ENCODE results near the gene MLST8. TPM values are rescaled to one million over a fixed set of nuclear protein-coding genes. Genes with fewer than 3 reads are reported as not detected.
A peak's percentile ranks its signal among the peaks of the same experiment; 100 is the strongest.

MLST8 gene
- total RNA-seq, 1 experiment from 2014 or later: 53.1 TPM

DNA sequence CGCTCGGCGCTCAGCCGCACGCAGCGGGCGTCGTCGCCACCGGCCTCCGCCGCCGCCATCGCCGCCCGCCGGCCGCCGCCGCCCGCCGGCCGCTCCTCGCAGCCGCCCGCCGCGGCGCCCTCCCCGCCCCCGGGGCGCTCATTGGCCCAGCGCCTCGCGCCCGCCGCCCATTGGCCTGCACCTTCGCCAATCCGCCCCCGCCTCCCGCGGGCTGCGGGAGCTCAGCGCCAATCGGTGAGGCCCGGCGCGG is 9.4 kb downstream of the MLST8 start, which contains the start of gene PGP:
Gene PGP, minus strand, starts transcription at position 122 of the 250 bp plus-strand sequence. Its CDS starts 63 bp downstream, at position 59.
- POLR2A ChIA-PET: interaction anchor here (0.6 to 2.0 kb wide), 14 partner anchors 8 to 756 kb away, joined by 3 to 21 read pairs (median 4); partner anchors contain the start of genes E4F1, ECI1, KCTD5 and RPS2

GRCh38 chr16:2216330-2216729 is 11.1 kb downstream of the MLST8 start:
- TF ChIP-seq, protein P1, sequence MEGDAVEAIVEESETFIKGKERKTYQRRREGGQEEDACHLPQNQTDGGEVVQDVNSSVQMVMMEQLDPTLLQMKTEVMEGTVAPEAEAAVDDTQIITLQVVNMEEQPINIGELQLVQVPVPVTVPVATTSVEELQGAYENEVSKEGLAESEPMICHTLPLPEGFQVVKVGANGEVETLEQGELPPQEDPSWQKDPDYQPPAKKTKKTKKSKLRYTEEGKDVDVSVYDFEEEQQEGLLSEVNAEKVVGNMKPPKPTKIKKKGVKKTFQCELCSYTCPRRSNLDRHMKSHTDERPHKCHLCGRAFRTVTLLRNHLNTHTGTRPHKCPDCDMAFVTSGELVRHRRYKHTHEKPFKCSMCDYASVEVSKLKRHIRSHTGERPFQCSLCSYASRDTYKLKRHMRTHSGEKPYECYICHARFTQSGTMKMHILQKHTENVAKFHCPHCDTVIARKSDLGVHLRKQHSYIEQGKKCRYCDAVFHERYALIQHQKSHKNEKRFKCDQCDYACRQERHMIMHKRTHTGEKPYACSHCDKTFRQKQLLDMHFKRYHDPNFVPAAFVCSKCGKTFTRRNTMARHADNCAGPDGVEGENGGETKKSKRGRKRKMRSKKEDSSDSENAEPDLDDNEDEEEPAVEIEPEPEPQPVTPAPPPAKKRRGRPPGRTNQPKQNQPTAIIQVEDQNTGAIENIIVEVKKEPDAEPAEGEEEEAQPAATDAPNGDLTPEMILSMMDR (IDR thresholded peaks at IDR 0.05; ENCODE audit: insufficient read depth in 1 of 2, low read depth in 1 of 2, low read length in 1 of 2, severe bottlenecking in 1 of 2, unreplicated experiment in 1 of 2): no peak
- peaks cover 28% of the 10 kb centered on the region for H3K36me3 Mint-ChIP-seq (ENCODE audit: insufficient read depth, unreplicated experiment)
- no peaks in the 10 kb centered on the region for H3K27me3 Mint-ChIP-seq (ENCODE audit: insufficient read depth, unreplicated experiment)
- ChIA-PET CTCF (interaction anchor here (0.8 kb wide), 1 partner anchor 22 kb away, joined by 3 read pairs; no protein-coding TSS in a partner anchor), POLR2A (no interaction called here)
- H3K27me3 ChIP-seq (replicated peaks; ENCODE audit: control insufficient read depth, insufficient read depth, low read length): no peaks in the 10 kb centered on the region
- peaks cover 3% of the 10 kb centered on the region; the same call in 1 of the 2 replicates for H3K36me3 ChIP-seq (ENCODE audit: control insufficient read depth, insufficient read depth, low read length)
- H3K4me3 ChIP-seq (ENCODE audit: low read depth, low read length): peak overlapping the region; percentile 17; the same call in 1 of the 2 replicates
- H3K9me3 ChIP-seq: no peaks in the 10 kb centered on the region
- intact Hi-C loops (cut with micrococcal nuclease; ENCODE audit: unreplicated experiment): no loop called here
- DNase-seq: no peak
- H3K9me3 Mint-ChIP-seq (ENCODE audit: unreplicated experiment): no peaks in the 10 kb centered on the region
- H3K4me1 Mint-ChIP-seq (ENCODE audit: low read depth, unreplicated experiment): no peaks in the 10 kb centered on the region
- H3K27ac Mint-ChIP-seq (ENCODE audit: unreplicated experiment): peak overlapping the region; percentile 75
- H3K4me3 Mint-ChIP-seq (ENCODE audit: unreplicated experiment): peak overlapping the region; percentile 74
- H3K4me1 ChIP-seq: peaks cover 22% of the 10 kb centered on the region
- no TSS peak for BruUV-seq (replicated peaks)

More for the DNA sequence above, 9.4 kb downstream of the MLST8 start, which contains the start of gene PGP:
- Histone ChIP-seq H3K4me1 (peaks cover 29% of the 10 kb centered on the region), H3K4me3 (ENCODE audit: low read depth, low read length) (peak within 1 kb of the TSS; percentile 75), H3K36me3 (ENCODE audit: control insufficient read depth, insufficient read depth, low read length) (peaks cover 3% of the 10 kb centered on the region; the same call in 1 of the 2 replicates), H3K9me3 (no peaks in the 10 kb centered on the region), H3K27me3 (replicated peaks; ENCODE audit: control insufficient read depth, insufficient read depth, low read length) (no peaks in the 10 kb centered on the region)
- Mint-ChIP-seq H3K36me3 (ENCODE audit: insufficient read depth, unreplicated experiment) (peaks cover 45% of the 10 kb centered on the region), H3K27ac (ENCODE audit: unreplicated experiment) (peak within 1 kb of the TSS; percentile 75), H3K9me3 (ENCODE audit: unreplicated experiment) (no peaks in the 10 kb centered on the region), H3K27me3 (ENCODE audit: insufficient read depth, unreplicated experiment) (no peaks in the 10 kb centered on the region), H3K4me1 (ENCODE audit: low read depth, unreplicated experiment) (no peaks in the 10 kb centered on the region), H3K4me3 (ENCODE audit: unreplicated experiment) (peak within 1 kb of the TSS; percentile 74)
- TF ChIP-seq, protein P1 (IDR thresholded peaks at IDR 0.05; ENCODE audit: insufficient read depth in 1 of 2, low read depth in 1 of 2, low read length in 1 of 2, severe bottlenecking in 1 of 2, unreplicated experiment in 1 of 2): no peak
- CTCF ChIA-PET: interaction anchor here (1.0 to 1.6 kb wide), 4 partner anchors 20 to 215 kb away, joined by 4 to 10 read pairs (median 8); partner anchors contain the start of gene ECI1
- intact Hi-C loops (cut with micrococcal nuclease; ENCODE audit: unreplicated experiment): no loop called here
- BruUV-seq (replicated peaks): no TSS peak
- no peak for DNase-seq

DNA sequence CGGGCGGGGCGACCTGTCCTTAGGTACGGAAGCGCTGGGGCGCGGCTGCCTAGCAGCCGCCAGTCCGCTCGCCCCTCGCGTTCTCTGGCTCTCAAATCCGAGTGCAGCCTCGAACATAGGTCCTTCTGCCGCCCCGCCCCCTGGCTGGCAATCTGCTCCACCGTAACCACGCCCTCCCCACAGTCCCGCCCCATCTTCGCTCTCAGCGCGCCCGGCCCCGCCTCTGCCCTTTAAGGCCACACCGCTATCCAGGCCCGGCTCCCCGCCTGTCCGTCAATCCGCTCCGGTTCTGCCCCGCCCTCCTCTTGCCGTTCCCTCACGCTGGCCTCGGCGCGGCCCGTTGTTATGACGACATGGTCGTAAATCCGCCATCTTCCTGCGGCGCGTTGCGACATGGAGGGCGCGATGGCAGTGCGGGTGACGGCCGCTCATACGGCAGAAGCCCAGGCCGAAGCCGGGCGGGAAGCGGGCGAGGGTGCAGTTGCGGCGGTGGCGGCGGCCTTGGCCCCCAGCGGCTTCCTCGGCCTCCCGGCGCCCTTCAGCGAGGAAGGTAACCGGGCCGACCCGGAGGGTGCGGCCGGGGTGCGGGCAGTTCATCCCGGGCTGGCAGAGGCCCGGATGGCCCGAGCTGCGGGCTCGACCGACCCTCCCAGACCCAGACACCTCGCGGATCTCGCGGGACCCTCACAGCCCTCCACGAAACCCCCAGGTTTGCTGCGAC is 18.1 kb downstream of the MLST8 start, which contains the start of gene E4F1:
Gene E4F1, plus strand, starts transcription at position 371 of the 721 bp plus-strand sequence. Its CDS starts 23 bp downstream, at position 394.
- no peaks in the 10 kb centered on the region for H3K4me1 Mint-ChIP-seq (ENCODE audit: low read depth, unreplicated experiment)
- TF ChIP-seq, protein P1 (IDR thresholded peaks at IDR 0.05; ENCODE audit: insufficient read depth in 1 of 2, low read depth in 1 of 2, low read length in 1 of 2, severe bottlenecking in 1 of 2, unreplicated experiment in 1 of 2): no peak
- H3K27me3 ChIP-seq (replicated peaks; ENCODE audit: control insufficient read depth, insufficient read depth, low read length): no peaks in the 10 kb centered on the region
- peak within 1 kb of the TSS; percentile 79 for H3K4me3 ChIP-seq (ENCODE audit: low read depth, low read length)
- ChIA-PET CTCF (interaction anchor here (0.6 to 1.0 kb wide), 2 partner anchors 46 to 259 kb away, joined by 3 to 8 read pairs; partner anchors contain the start of gene RPS2), POLR2A (interaction anchor here (0.5 to 1.1 kb wide), 3 partner anchors 9 to 50 kb away, joined by 3 to 11 read pairs (median 3); partner anchors contain the start of genes ECI1 and PGP)
- no peaks in the 10 kb centered on the region for H3K9me3 Mint-ChIP-seq (ENCODE audit: unreplicated experiment)
- peak within 1 kb of the TSS; percentile 64 for H3K27ac Mint-ChIP-seq (ENCODE audit: unreplicated experiment)
- no peaks in the 10 kb centered on the region for H3K27me3 Mint-ChIP-seq (ENCODE audit: insufficient read depth, unreplicated experiment)
- no peaks in the 10 kb centered on the region for H3K36me3 ChIP-seq (ENCODE audit: control insufficient read depth, insufficient read depth, low read length)
- no peaks in the 10 kb centered on the region for H3K9me3 ChIP-seq
- intact Hi-C loops (cut with micrococcal nuclease; ENCODE audit: unreplicated experiment): loop anchor here (1.0 kb wide), 1 partner anchor 8 kb away; no protein-coding TSS in a partner anchor
- peaks cover 8% of the 10 kb centered on the region for H3K4me1 ChIP-seq
- peak; percentile 99 for DNase-seq
- BruUV-seq (replicated peaks): no TSS peak
- H3K4me3 Mint-ChIP-seq (ENCODE audit: unreplicated experiment): peak within 1 kb of the TSS; percentile 81
- H3K36me3 Mint-ChIP-seq (ENCODE audit: insufficient read depth, unreplicated experiment): peaks cover 14% of the 10 kb centered on the region

Measured in Caco-2 (cell line).